Heart left ventricle (tissue), 13 donors: ENCODE data around the gene CCDC146.

ENCODE experiments used
- POLR2A ChIP-seq, 2 donors: fragments of 450-650 bp; IDR thresholded peaks; one replicate each; pipeline ENCODE4 v1.6.1; 2017; ENCODE audit warnings: antibody characterized with exemption in 2 of 2, mild to moderate bottlenecking in 2 of 2, moderate library complexity in 2 of 2
- TF ChIP-seq, protein P1 (sequence below), 12 donors: fragments of 200-600 bp; sonication (generic) in 4 of 12; IDR thresholded peaks; one replicate each; pipeline versions ENCODE4 v1.5.0 to v1.8.0; 2018 to 2022; ENCODE audit warnings: antibody characterized with exemption in 12 of 12, mild to moderate bottlenecking in 5 of 12
- donor health status: ischemic (EF 13 %, LVEDD 7.1; RV severe dilation, severe dysfunction).
- donor health status: DM: no; HTN: yes; CAD: no.
- donor health status: DM: no; HTN: no; CAD: no.
- donor health status: ischemic (EF 25% LVEDD 6.9; RV normal size, moderate dysfunction).
- donor health status: ischemic (EF 25% LVEDD 5.7; RV mildly dilated, moderate dysfunction).
- donor health status: ischemic (EF 35%, LVEDD 5.7; RV mildly dilated, moderate dysfunction).
- donor health status: nonischemic (EF 11% LVEDD 7.7; RV severe dilation, severe dysfunction).
- donor health status: DM: yes; HTN: yes; CAD: no.
- donor health status: PGD.
- donor health status: ischemic (EF 29% LVEDD 5.4; RV normal size, mild dysfunction).
- donor health status: nonischemic (EF 23%, LVEDD 6.1; RV moderate dilation, normal function).

GRCh38 chr7:77339726-77340125 is 217.3 kb downstream of the CCDC146 start:
- TF ChIP-seq, protein P1, sequence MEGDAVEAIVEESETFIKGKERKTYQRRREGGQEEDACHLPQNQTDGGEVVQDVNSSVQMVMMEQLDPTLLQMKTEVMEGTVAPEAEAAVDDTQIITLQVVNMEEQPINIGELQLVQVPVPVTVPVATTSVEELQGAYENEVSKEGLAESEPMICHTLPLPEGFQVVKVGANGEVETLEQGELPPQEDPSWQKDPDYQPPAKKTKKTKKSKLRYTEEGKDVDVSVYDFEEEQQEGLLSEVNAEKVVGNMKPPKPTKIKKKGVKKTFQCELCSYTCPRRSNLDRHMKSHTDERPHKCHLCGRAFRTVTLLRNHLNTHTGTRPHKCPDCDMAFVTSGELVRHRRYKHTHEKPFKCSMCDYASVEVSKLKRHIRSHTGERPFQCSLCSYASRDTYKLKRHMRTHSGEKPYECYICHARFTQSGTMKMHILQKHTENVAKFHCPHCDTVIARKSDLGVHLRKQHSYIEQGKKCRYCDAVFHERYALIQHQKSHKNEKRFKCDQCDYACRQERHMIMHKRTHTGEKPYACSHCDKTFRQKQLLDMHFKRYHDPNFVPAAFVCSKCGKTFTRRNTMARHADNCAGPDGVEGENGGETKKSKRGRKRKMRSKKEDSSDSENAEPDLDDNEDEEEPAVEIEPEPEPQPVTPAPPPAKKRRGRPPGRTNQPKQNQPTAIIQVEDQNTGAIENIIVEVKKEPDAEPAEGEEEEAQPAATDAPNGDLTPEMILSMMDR (IDR thresholded peaks at IDR 0.05): no peak
- TF ChIP-seq POLR2A (IDR thresholded peaks at IDR 0.05): no peak
